Lower leg skin (tissue), 3 donors: ENCODE data around the gene GPR158.

Experiments
- CTCF ChIP-seq, 3 donors: fragments of 450-650 bp; IDR thresholded peaks; one replicate each; pipeline ENCODE4 v1.5.1; 2016; ENCODE audit warnings: antibody characterized with exemption in 3 of 3, mild to moderate bottlenecking in 3 of 3, moderate library complexity in 2 of 3
- POLR2A ChIP-seq, 2 donors: fragments of 450-650 bp; IDR thresholded peaks; one replicate each; pipeline ENCODE4 v1.6.1; 2016 to 2017; ENCODE audit warnings: antibody characterized with exemption in 2 of 2, mild to moderate bottlenecking in 1 of 2, moderate library complexity in 1 of 2

- no peak for TF ChIP-seq CTCF (IDR thresholded peaks at IDR 0.05)
- no peak for TF ChIP-seq POLR2A (IDR thresholded peaks at IDR 0.05)
Observed at GRCh38 chr10:25552283-25552919, 377.6 kb downstream of the GPR158 start.
